Tibial artery (tissue), 4 donors: ENCODE measurements around the gene TLNRD1.

Experiments used
- DNase-seq, 2 donors: peaks; one replicate each; pipeline ENCODE4 v3.0.0-alpha.2; 2019
- H3K27ac ChIP-seq, 2 donors: fragments of 200-600 bp; sonication (generic) in 1 of 2; 1 replicate in 1 of 2; 2 replicates in 1 of 2; pipeline ENCODE4 v1.5.1; 2018 to 2019; ENCODE audit warnings: mild to moderate bottlenecking in 1 of 2
- H3K27me3 ChIP-seq, 2 donors: fragments of 200-600 bp; sonication (generic) in 1 of 2; one replicate each; pipeline versions ENCODE4 v1.5.1 to v1.6.0; 2016 to 2019
- H3K36me3 ChIP-seq, 3 donors: fragments of 200-600 bp; sonication (generic) in 2 of 3; one replicate each; pipeline ENCODE4 v1.5.1; 2016 to 2019; ENCODE audit warnings: mild to moderate bottlenecking in 2 of 3
- H3K4me1 ChIP-seq, 4 donors: fragments of 200-600 bp; sonication (generic) in 2 of 4; 1 replicate in 3 of 4; 2 replicates in 1 of 4; pipeline ENCODE4 v1.5.1; 2016 to 2019
- H3K4me3 ChIP-seq, 2 donors: fragments of 200-600 bp; sonication (generic) in 1 of 2; 1 replicate in 1 of 2; 2 replicates in 1 of 2; pipeline ENCODE4 v1.5.1; 2018 to 2019; ENCODE audit warnings: mild to moderate bottlenecking in 2 of 2
- H3K9me3 ChIP-seq, 3 donors: fragments of 200-600 bp; sonication (generic) in 1 of 3; one replicate each; pipeline ENCODE4 v1.5.1; 2016 to 2019
- intact Hi-C: fragments of 100-400 bp; cut with DNase I; formaldehyde crosslinking; loops from one replicate; pipeline ENCODE4 v1.15.0; 2023; ENCODE audit warnings: low total_unique reads
- TF ChIP-seq, protein P1 (sequence below), 2 experiments: fragments of 200-600 bp in 1 of 2; fragments of 450-650 bp in 1 of 2; IDR thresholded peaks; one replicate each; pipeline ENCODE4 v1.5.1; 2017 to 2019; ENCODE audit warnings: antibody characterized with exemption in 2 of 2, mild to moderate bottlenecking in 1 of 2, moderate library complexity in 1 of 2

The TLNRD1 gene

DNA sequence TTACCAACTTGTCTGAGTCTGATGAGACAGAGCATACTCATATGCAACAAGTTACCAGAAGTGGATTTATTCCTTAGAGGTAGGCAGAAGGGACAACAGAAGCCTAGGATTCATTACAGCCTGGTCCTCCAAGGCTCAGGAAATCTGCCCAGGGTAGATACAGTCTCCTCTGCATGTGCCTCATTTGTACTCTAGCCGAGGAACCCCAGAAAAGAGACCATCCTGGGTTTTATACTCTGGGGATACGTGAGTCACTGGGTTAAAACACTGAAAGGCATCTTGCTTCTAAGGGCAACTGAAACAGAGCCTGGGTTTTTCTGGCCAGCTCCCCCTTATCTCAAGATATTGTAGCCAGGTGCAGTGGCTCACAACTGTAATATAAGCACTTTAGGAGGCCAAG lies 45.6 kb downstream of the TLNRD1 start:
- Histone ChIP-seq H3K4me3 (no peak overlapping the region), H3K4me1 (no peaks in the 10 kb centered on the region), H3K27me3 (no peaks in the 10 kb centered on the region), H3K36me3 (no peaks in the 10 kb centered on the region), H3K27ac (no peak overlapping the region), H3K9me3 (peaks cover 0 to 8% (median 0%) of the 10 kb centered on the region in 3 donors)
- intact Hi-C loops: no loop called here
- TF ChIP-seq, protein P1, sequence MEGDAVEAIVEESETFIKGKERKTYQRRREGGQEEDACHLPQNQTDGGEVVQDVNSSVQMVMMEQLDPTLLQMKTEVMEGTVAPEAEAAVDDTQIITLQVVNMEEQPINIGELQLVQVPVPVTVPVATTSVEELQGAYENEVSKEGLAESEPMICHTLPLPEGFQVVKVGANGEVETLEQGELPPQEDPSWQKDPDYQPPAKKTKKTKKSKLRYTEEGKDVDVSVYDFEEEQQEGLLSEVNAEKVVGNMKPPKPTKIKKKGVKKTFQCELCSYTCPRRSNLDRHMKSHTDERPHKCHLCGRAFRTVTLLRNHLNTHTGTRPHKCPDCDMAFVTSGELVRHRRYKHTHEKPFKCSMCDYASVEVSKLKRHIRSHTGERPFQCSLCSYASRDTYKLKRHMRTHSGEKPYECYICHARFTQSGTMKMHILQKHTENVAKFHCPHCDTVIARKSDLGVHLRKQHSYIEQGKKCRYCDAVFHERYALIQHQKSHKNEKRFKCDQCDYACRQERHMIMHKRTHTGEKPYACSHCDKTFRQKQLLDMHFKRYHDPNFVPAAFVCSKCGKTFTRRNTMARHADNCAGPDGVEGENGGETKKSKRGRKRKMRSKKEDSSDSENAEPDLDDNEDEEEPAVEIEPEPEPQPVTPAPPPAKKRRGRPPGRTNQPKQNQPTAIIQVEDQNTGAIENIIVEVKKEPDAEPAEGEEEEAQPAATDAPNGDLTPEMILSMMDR (IDR thresholded peaks at IDR 0.05): no peak
- DNase-seq: no peak

- Histone ChIP-seq H3K4me1 (no peaks in the 10 kb centered on the region), H3K27ac (no peak overlapping the region), H3K36me3 (no peaks in the 10 kb centered on the region), H3K4me3 (no peak overlapping the region), H3K9me3 (peaks cover 0 to 8% (median 0%) of the 10 kb centered on the region in 3 donors), H3K27me3 (no peaks in the 10 kb centered on the region)
- no peak for DNase-seq
- TF ChIP-seq, protein P1 (IDR thresholded peaks at IDR 0.05): no peak
- intact Hi-C loops: no loop called here
Observed at GRCh38 chr15:81047928-81048327, 47.2 kb downstream of the TLNRD1 start.

DNA sequence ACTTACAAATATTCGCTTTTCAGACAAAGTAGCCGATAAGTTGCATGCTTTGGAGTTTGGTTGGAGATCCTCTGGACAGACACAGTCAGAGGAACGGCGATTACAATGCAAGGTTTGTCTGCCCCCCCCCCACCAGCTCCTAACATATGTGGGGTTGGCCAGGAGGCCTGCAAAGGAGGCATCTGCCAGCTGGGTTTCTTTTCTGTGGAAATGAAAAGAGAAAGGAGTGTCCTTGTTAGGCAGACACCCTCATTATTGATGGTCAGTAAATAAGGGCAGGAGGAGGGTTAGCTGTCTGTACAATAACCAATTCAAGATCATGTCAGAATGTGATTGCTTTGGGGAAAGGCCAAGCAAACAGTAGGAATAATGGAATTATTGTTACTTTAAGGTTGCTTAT lies 49.1 kb downstream of the TLNRD1 start:
- no peak for DNase-seq
- Histone ChIP-seq H3K36me3 (no peaks in the 10 kb centered on the region), H3K27ac (no peak overlapping the region), H3K4me1 (no peaks in the 10 kb centered on the region), H3K4me3 (no peak overlapping the region), H3K27me3 (no peaks in the 10 kb centered on the region), H3K9me3 (peaks cover 0 to 8% (median 0%) of the 10 kb centered on the region in 3 donors)
- intact Hi-C loops: no loop called here
- TF ChIP-seq, protein P1 (IDR thresholded peaks at IDR 0.05): no peak

DNA sequence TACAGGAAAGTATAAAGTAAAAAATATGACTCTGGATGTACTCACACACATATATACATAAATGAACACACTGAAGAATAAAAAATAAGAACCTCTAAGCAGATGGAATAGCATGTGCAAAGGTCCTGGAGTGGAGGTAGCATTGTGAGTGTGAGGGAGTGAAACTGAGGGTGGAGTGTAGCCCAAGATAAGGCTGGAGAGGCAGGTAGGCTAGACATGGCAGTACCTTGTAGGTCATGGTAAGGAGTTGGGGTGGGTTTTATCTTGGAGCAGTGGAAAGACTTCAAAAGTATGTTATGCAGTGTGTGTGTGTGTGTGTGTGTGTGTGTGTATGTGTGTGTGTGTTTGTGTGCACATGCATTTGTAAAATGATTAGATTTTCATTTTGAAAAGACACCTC lies 49.5 kb downstream of the TLNRD1 start:
- Histone ChIP-seq H3K4me1 (no peaks in the 10 kb centered on the region), H3K4me3 (no peak overlapping the region), H3K27ac (no peak overlapping the region), H3K9me3 (peaks cover 0 to 8% (median 0%) of the 10 kb centered on the region in 3 donors), H3K27me3 (no peaks in the 10 kb centered on the region), H3K36me3 (no peaks in the 10 kb centered on the region)
- intact Hi-C loops: no loop called here
- DNase-seq: no peak
- TF ChIP-seq, protein P1 (IDR thresholded peaks at IDR 0.05): no peak

DNA sequence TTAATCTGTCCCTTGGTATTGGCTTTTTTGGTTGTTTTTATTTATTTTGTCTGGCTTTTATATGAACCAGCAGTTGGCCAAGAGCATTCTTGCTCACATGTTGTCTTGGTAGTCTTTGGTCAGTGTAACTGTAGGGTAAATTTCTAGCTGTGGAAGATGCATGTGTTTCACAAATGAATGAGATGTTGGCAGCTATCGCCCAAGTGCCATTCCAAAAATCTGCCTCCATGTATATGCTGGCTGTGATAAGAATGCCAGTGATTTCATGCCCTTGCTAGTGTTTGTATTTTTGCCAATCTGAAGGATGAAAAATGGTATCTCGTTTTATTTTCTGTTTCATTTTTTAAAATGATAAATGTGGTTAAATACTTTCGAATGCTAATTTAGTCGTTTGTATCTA lies 50.1 kb downstream of the TLNRD1 start:
- H3K27ac ChIP-seq: no peak overlapping the region
- peaks cover 0 to 8% (median 0%) of the 10 kb centered on the region in 3 donors for H3K9me3 ChIP-seq
- peaks cover 0 to under 1% (median 0%) of the 10 kb centered on the region in 4 donors for H3K4me1 ChIP-seq
- TF ChIP-seq, protein P1 (IDR thresholded peaks at IDR 0.05): no peak
- H3K27me3 ChIP-seq: no peaks in the 10 kb centered on the region
- intact Hi-C loops: no loop called here
- no peak overlapping the region for H3K4me3 ChIP-seq
- H3K36me3 ChIP-seq: no peaks in the 10 kb centered on the region
- DNase-seq: no peak

- no peak for DNase-seq
- TF ChIP-seq, protein P1 (IDR thresholded peaks at IDR 0.05): no peak
- H3K4me1 ChIP-seq: peaks cover 0 to 12% (median 2%) of the 10 kb centered on the region in 4 donors
- H3K27me3 ChIP-seq: no peaks in the 10 kb centered on the region
- intact Hi-C loops: no loop called here
- H3K4me3 ChIP-seq: no peak overlapping the region
- H3K27ac ChIP-seq: no peak overlapping the region
- H3K9me3 ChIP-seq: no peaks in the 10 kb centered on the region
- H3K36me3 ChIP-seq: no peaks in the 10 kb centered on the region
Observed at GRCh38 chr15:81052046-81052445, 51.3 kb downstream of the TLNRD1 start.
